A549 treated with GW870086 at 1 μM for 4 hours (cell line): ENCODE data around the gene GAPDH. TPM values are rescaled to one million over a fixed set of nuclear protein-coding genes. Genes with fewer than 3 reads are reported as not detected.

Source experiments
- total RNA-seq: library from RNA; stranded (reverse); fragments of 200-300 nt; extraction: Qiagen RNA extraction; gene quantifications from 5 replicates; pipeline ENCODE4 v1.2.3, GENCODE V29; 2022; ENCODE audit warnings: low read depth

GAPDH gene
- total RNA-seq, result 6,831 to 9,120 TPM (median 8,658 TPM) in 5 replicates

GRCh38 chr12:6533923-6534694 is at the start of gene GAPDH:
TSS of gene GAPDH (plus strand) at chr12:6534517. CDS start at chr12:6534833, 316 bp downstream.

GRCh38 chr12:6492838-6493496 is 41.4 kb upstream of the GAPDH start, which contains the start of gene MRPL51:
TSS of gene MRPL51 (minus strand) at chr12:6493262. CDS start at chr12:6493136, 126 bp downstream.

GRCh38 chr12:6493497-6494257 is 40.6 kb upstream of the GAPDH start, which contains the start of gene NCAPD2:
TSS of gene NCAPD2 (plus strand) at chr12:6494102. CDS start at chr12:6495099, 997 bp downstream.

Other genes with a start within 250 kb of the GAPDH start
- 0.23 to 0.64 TPM (median 0.38 TPM) in 5 replicates for gene PLEKHG6, start 223.8 kb upstream of the GAPDH start, total RNA-seq
- 393 to 727 TPM (median 502 TPM) in 5 replicates for gene TNFRSF1A, start 192.4 kb upstream of the GAPDH start, total RNA-seq
- gene SCNN1A, start 159.0 kb upstream of the GAPDH start, total RNA-seq, result 12.4 to 15.8 TPM (median 13.7 TPM) in 5 replicates
- 190 to 234 TPM (median 229 TPM) in 5 replicates for gene LTBR, start 150.4 kb upstream of the GAPDH start, total RNA-seq
- not detected in 5 replicates for gene CD27, start 89.6 kb upstream of the GAPDH start, total RNA-seq
- 3.3 to 4.7 TPM (median 3.8 TPM) in 5 replicates for gene TAPBPL, start 82.5 kb upstream of the GAPDH start, total RNA-seq
- gene VAMP1, start 63.8 kb upstream of the GAPDH start, total RNA-seq, result 9.8 to 12.0 TPM (median 11.0 TPM) in 5 replicates
- gene MRPL51, start 41.3 kb upstream of the GAPDH start, total RNA-seq, result 293 to 351 TPM (median 319 TPM) in 5 replicates
- gene NCAPD2, start 40.4 kb upstream of the GAPDH start, total RNA-seq, result 49.8 to 66.2 TPM (median 58.4 TPM) in 5 replicates
- gene IFFO1, start 21.5 kb downstream of the GAPDH start, total RNA-seq, result 1.9 to 3.4 TPM (median 2.1 TPM) in 5 replicates
- gene NOP2, start 33.8 kb downstream of the GAPDH start, total RNA-seq, result 96.4 to 107 TPM (median 104 TPM) in 5 replicates
- 64.0 to 70.4 TPM (median 64.3 TPM) in 5 replicates for gene CHD4, start 72.9 kb downstream of the GAPDH start, total RNA-seq
- gene LPAR5, start 101.4 kb downstream of the GAPDH start, total RNA-seq, result 0.55 to 0.97 TPM (median 0.65 TPM) in 5 replicates
- 0.19 to 0.24 TPM (median 0.19 TPM) in 3 of 5 replicates, not detected in the others for gene ACRBP, start 112.9 kb downstream of the GAPDH start, total RNA-seq
- gene ING4, start 128.6 kb downstream of the GAPDH start, total RNA-seq, result 11.2 to 16.5 TPM (median 14.6 TPM) in 5 replicates
- gene ZNF384, start 154.9 kb downstream of the GAPDH start, total RNA-seq, result 50.8 to 60.2 TPM (median 56.8 TPM) in 5 replicates
- 0.95 to 1.5 TPM (median 0.97 TPM) in 5 replicates for gene PIANP, start 166.3 kb downstream of the GAPDH start, total RNA-seq
- gene COPS7A, start 189.5 kb downstream of the GAPDH start, total RNA-seq, result 48.9 to 55.9 TPM (median 52.8 TPM) in 5 replicates
- gene MLF2, start 218.6 kb downstream of the GAPDH start, total RNA-seq, result 261 to 319 TPM (median 311 TPM) in 5 replicates
- 593 to 907 TPM (median 774 TPM) in 5 replicates for gene PTMS, start 231.8 kb downstream of the GAPDH start, total RNA-seq
- 0.94 to 2.1 TPM (median 1.5 TPM) in 5 replicates for gene LAG3, start 238.0 kb downstream of the GAPDH start, total RNA-seq